Retinal pigment epithelial cell (primary cell): ENCODE data around the gene WNT3.

ENCODE experiments used
- DNase-seq: peaks from one replicate; pipeline ENCODE4 v3.0.0-alpha.2; 2010; ENCODE audit warnings: low read depth
- H3K4me3 ChIP-seq: 2 replicates; pipeline ENCODE4 v1.5.1; 2011; ENCODE audit warnings: mild to moderate bottlenecking, low read length, control low read depth, moderate library complexity
- CTCF ChIP-seq: conservative IDR thresholded peaks from 2 replicates; pipeline ENCODE4 v1.5.1; 2011; ENCODE audit warnings: low read depth, low read length, control low read depth, inconsistent platforms

Gene WNT3

GRCh38 chr17:46826116-46826515, 7.6 kb upstream of the WNT3 start:
- no peak for DNase-seq
- no peak overlapping the region for H3K4me3 ChIP-seq
- TF ChIP-seq CTCF = no peak

GRCh38 chr17:46823657-46824056, 5.2 kb upstream of the WNT3 start:
- no peak for DNase-seq
- no peak overlapping the region for H3K4me3 ChIP-seq
- TF ChIP-seq CTCF = no peak

GRCh38 chr17:46822388-46822921, 4.0 kb upstream of the WNT3 start:
- DNase-seq = no peak
- H3K4me3 ChIP-seq = no peak overlapping the region
- peak; percentile 73 for TF ChIP-seq CTCF

- no peak for DNase-seq
- H3K4me3 ChIP-seq = no peak overlapping the region
- TF ChIP-seq CTCF = no peak
These were observed 3.2 kb upstream of the WNT3 start for GRCh38 chr17:46821482-46822387.

- no peak for DNase-seq
- no peak for TF ChIP-seq CTCF
- H3K4me3 ChIP-seq = no peak overlapping the region
These were observed 2.3 kb upstream of the WNT3 start for GRCh38 chr17:46820592-46821450.

GRCh38 chr17:46819906-46820351, 1.4 kb upstream of the WNT3 start:
- no peak for TF ChIP-seq CTCF
- no peak overlapping the region for H3K4me3 ChIP-seq
- DNase-seq = no peak
